ENCODE results near the gene LAMB4. TPM values are rescaled to one million over a fixed set of nuclear protein-coding genes. Genes with fewer than 3 reads are reported as not detected.

Gene LAMB4
- total and polyA plus RNA-seq, 2 of the 8 experiments (the other 6 are each of a cell fraction or from before 2014, with no cell fraction given) = not detected

DNA sequence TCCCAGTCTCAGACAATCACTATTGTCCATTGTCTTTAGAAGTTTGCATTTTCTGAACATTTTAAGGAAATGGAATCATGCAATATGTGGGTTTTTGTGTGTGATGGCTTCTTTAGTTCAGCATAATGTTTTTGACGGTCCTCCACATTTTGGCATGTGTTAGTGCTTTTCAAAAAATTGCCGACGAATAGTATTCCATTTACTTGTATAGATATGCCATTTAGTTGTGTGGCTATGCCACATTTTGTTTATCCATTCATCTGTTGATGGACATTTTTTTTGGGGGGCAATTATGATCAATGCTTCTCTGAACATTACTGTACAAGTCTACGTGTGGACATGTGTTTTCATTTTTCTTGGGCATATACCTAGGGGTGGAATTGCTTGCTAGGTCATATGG, 12.0 kb upstream of the LAMB4 start (continued):
- no peak for TF ChIP-seq SIN3A (conservative IDR thresholded peaks at IDR 0.05 in 1 of 2, IDR thresholded peaks at IDR 0.05 in 1 of 2; ENCODE audit: low read depth in 1 of 2, low read length in 2 of 2)

Measured in H1 (cell line).